GM12801 (cell line): ENCODE data around the gene CHST15.

ENCODE experiments used
- CTCF ChIP-seq: IDR thresholded peaks from one replicate; pipeline ENCODE4 v1.5.1; 2011; ENCODE audit warnings: control low read depth; ENCODE audit not compliant: insufficient read length; ENCODE audit errors: extremely low read depth

CHST15 gene

GRCh38 chr10:124043310-124044142 lies 49.9 kb downstream of the CHST15 start:
- no peak for TF ChIP-seq CTCF

- no peak for TF ChIP-seq CTCF
Measured at GRCh38 chr10:124042656-124043309, 50.6 kb downstream of the CHST15 start.

- TF ChIP-seq CTCF, result no peak
Measured at GRCh38 chr10:124041675-124042445, 51.5 kb downstream of the CHST15 start.

- TF ChIP-seq CTCF, result no peak
Measured at GRCh38 chr10:124040451-124041188, 52.8 kb downstream of the CHST15 start.

- TF ChIP-seq CTCF, result no peak
Measured at GRCh38 chr10:124039483-124040013, 53.9 kb downstream of the CHST15 start.

GRCh38 chr10:124037784-124038183 lies 55.6 kb downstream of the CHST15 start:
- no peak for TF ChIP-seq CTCF
